SU-DHL-6 (cell line): ENCODE data around the gene IL6R.

ENCODE experiments used
- CTCF ChIP-seq: fragments of 200-600 bp; sonication (generic); IDR thresholded peaks from one replicate; pipeline ENCODE4 v1.5.1; 2017; ENCODE audit warnings: antibody characterized with exemption, mild to moderate bottlenecking, low read length, moderate library complexity; ENCODE audit not compliant: insufficient read depth, poor library complexity, severe bottlenecking
- EZH2phosphoT487 ChIP-seq: fragments of 200-600 bp; sonication (generic), shearing (Covaris generic); conservative IDR thresholded peaks from 2 replicates; pipeline ENCODE4 v1.6.1; 2018; ENCODE audit warnings: mild to moderate bottlenecking, antibody characterized with exemption, low read length, moderate library complexity, mixed read lengths

GRCh38 chr1:154403983-154404382 is 1.2 kb upstream of the IL6R start:
- TF ChIP-seq CTCF (no peak), EZH2phosphoT487 (no peak)
